GM21447 (cell line): ENCODE measurements around the gene GIPC2.
A peak's percentile ranks its signal among the peaks of the same experiment; 100 is the strongest.
"Not testable (repeated sequence)": the region's sequence is repeated elsewhere in the genome, so short reads cannot be mapped to it uniquely, and the experiment has no call there.

ENCODE experiments used
- ATAC-seq: cut with Tn5 transposase; IDR thresholded peaks from one replicate; pipeline ENCODE4 v1.9.1; 2021; ENCODE audit not compliant: unreplicated experiment

The GIPC2 gene

GRCh38 chr1:78094639-78095038, 48.9 kb downstream of the GIPC2 start:
- no peak for ATAC-seq

GRCh38 chr1:78095593-78095992, 49.8 kb downstream of the GIPC2 start:
- ATAC-seq: no peak

- ATAC-seq: no peak
Observed at GRCh38 chr1:78096017-78096416, 50.3 kb downstream of the GIPC2 start.

GRCh38 chr1:78096976-78097375, 51.2 kb downstream of the GIPC2 start:
- ATAC-seq: no peak

- ATAC-seq: no peak
Observed at GRCh38 chr1:78101051-78101450, 55.3 kb downstream of the GIPC2 start.

GRCh38 chr1:78101514-78101913, 55.7 kb downstream of the GIPC2 start:
- no peak for ATAC-seq

GRCh38 chr1:78102082-78102481, 56.3 kb downstream of the GIPC2 start:
- no peak for ATAC-seq

GRCh38 chr1:78102916-78103315, 57.1 kb downstream of the GIPC2 start:
- ATAC-seq: no peak

GRCh38 chr1:78104322-78104721, 58.6 kb downstream of the GIPC2 start:
- ATAC-seq: no peak

GRCh38 chr1:78109659-78110058, 63.9 kb downstream of the GIPC2 start:
- not testable (repeated sequence) for ATAC-seq

GRCh38 chr1:78113156-78113916, 67.6 kb downstream of the GIPC2 start:
- ATAC-seq: no peak

GRCh38 chr1:78114034-78114956, 68.5 kb downstream of the GIPC2 start:
- ATAC-seq: peak; percentile 92

- ATAC-seq: not testable (repeated sequence)
Observed at GRCh38 chr1:78120485-78120884, 74.7 kb downstream of the GIPC2 start.

- no peak for ATAC-seq
Observed at GRCh38 chr1:78121710-78122109, 75.9 kb downstream of the GIPC2 start.

- no peak for ATAC-seq
Observed at GRCh38 chr1:78122389-78122788, 76.6 kb downstream of the GIPC2 start.

GRCh38 chr1:78126506-78126905, 80.7 kb downstream of the GIPC2 start:
- no peak for ATAC-seq

- no peak for ATAC-seq
Observed at GRCh38 chr1:78132174-78132947, 86.6 kb downstream of the GIPC2 start.

GRCh38 chr1:78132948-78133322, 87.2 kb downstream of the GIPC2 start:
- ATAC-seq: no peak

GRCh38 chr1:78136680-78137079, 90.9 kb downstream of the GIPC2 start:
- ATAC-seq: no peak

GRCh38 chr1:78141531-78142231, 95.9 kb downstream of the GIPC2 start:
- no peak for ATAC-seq

GRCh38 chr1:78142736-78143135, 97.0 kb downstream of the GIPC2 start:
- ATAC-seq: no peak
